ENCODE measurements around the gene POTEC.
"Not testable (repeated sequence)": the region's sequence is repeated elsewhere in the genome, so short reads cannot be mapped to it uniquely, and the experiment has no call there.

Gene POTEC

GRCh38 chr18:14474752-14475151 is 68.6 kb downstream of the POTEC start:
- not testable (repeated sequence) for H3K36me3 ChIP-seq (ENCODE audit: control insufficient read depth, insufficient read depth, low read length); H3K9ac ChIP-seq (ENCODE audit: low read depth, low read length); H3K4me3 ChIP-seq (ENCODE audit: low read depth, low read length); H3K27me3 ChIP-seq (ENCODE audit: control insufficient read depth, insufficient read depth, low read length); H3K9me3 ChIP-seq (ENCODE audit: control insufficient read depth, insufficient read depth, low read length); H3K4me1 ChIP-seq (ENCODE audit: control insufficient read depth, insufficient read depth, low read length)

GRCh38 chr18:14474007-14474720 is 69.2 kb downstream of the POTEC start:
- not testable (repeated sequence) for H3K4me1 ChIP-seq (ENCODE audit: control insufficient read depth, insufficient read depth, low read length); H3K4me3 ChIP-seq (ENCODE audit: low read depth, low read length); H3K9ac ChIP-seq (ENCODE audit: low read depth, low read length); H3K36me3 ChIP-seq (ENCODE audit: control insufficient read depth, insufficient read depth, low read length); H3K27me3 ChIP-seq (ENCODE audit: control insufficient read depth, insufficient read depth, low read length); H3K9me3 ChIP-seq (ENCODE audit: control insufficient read depth, insufficient read depth, low read length)

GRCh38 chr18:14473250-14474006 is 70.0 kb downstream of the POTEC start:
- not testable (repeated sequence) for H3K9me3 ChIP-seq (ENCODE audit: control insufficient read depth, insufficient read depth, low read length); H3K4me1 ChIP-seq (ENCODE audit: control insufficient read depth, insufficient read depth, low read length); H3K27me3 ChIP-seq (ENCODE audit: control insufficient read depth, insufficient read depth, low read length); H3K9ac ChIP-seq (ENCODE audit: low read depth, low read length); H3K36me3 ChIP-seq (ENCODE audit: control insufficient read depth, insufficient read depth, low read length); H3K4me3 ChIP-seq (ENCODE audit: low read depth, low read length)

- not testable (repeated sequence) for H3K36me3 ChIP-seq (ENCODE audit: control insufficient read depth, insufficient read depth, low read length); H3K9ac ChIP-seq (ENCODE audit: low read depth, low read length); H3K4me1 ChIP-seq (ENCODE audit: control insufficient read depth, insufficient read depth, low read length); H3K27me3 ChIP-seq (ENCODE audit: control insufficient read depth, insufficient read depth, low read length); H3K4me3 ChIP-seq (ENCODE audit: low read depth, low read length); H3K9me3 ChIP-seq (ENCODE audit: control insufficient read depth, insufficient read depth, low read length)
Observed at GRCh38 chr18:14471286-14471685, 72.1 kb downstream of the POTEC start.

GRCh38 chr18:14470446-14470845 is 73.0 kb downstream of the POTEC start:
- not testable (repeated sequence) for H3K27me3 ChIP-seq (ENCODE audit: control insufficient read depth, insufficient read depth, low read length); H3K36me3 ChIP-seq (ENCODE audit: control insufficient read depth, insufficient read depth, low read length); H3K9me3 ChIP-seq (ENCODE audit: control insufficient read depth, insufficient read depth, low read length); H3K4me3 ChIP-seq (ENCODE audit: low read depth, low read length); H3K9ac ChIP-seq (ENCODE audit: low read depth, low read length); H3K4me1 ChIP-seq (ENCODE audit: control insufficient read depth, insufficient read depth, low read length)

- H3K9me3 ChIP-seq (ENCODE audit: control insufficient read depth, insufficient read depth, low read length); H3K4me3 ChIP-seq (ENCODE audit: low read depth, low read length); H3K36me3 ChIP-seq (ENCODE audit: control insufficient read depth, insufficient read depth, low read length); H3K27me3 ChIP-seq (ENCODE audit: control insufficient read depth, insufficient read depth, low read length); H3K4me1 ChIP-seq (ENCODE audit: control insufficient read depth, insufficient read depth, low read length); H3K9ac ChIP-seq (ENCODE audit: low read depth, low read length): not testable (repeated sequence)
Observed at GRCh38 chr18:14470046-14470445, 73.4 kb downstream of the POTEC start.

GRCh38 chr18:14465989-14466388 is 77.4 kb downstream of the POTEC start:
- H3K27me3 ChIP-seq (ENCODE audit: control insufficient read depth, insufficient read depth, low read length); H3K4me1 ChIP-seq (ENCODE audit: control insufficient read depth, insufficient read depth, low read length); H3K36me3 ChIP-seq (ENCODE audit: control insufficient read depth, insufficient read depth, low read length); H3K9me3 ChIP-seq (ENCODE audit: control insufficient read depth, insufficient read depth, low read length); H3K4me3 ChIP-seq (ENCODE audit: low read depth, low read length); H3K9ac ChIP-seq (ENCODE audit: low read depth, low read length): not testable (repeated sequence)
